Stimulated activated CD4-positive, alpha-beta T cell treated with anti-CD3 and anti-CD28 coated beads, Interleukin-15, amount 100 ng/mL, for 24 hours (primary cell): ENCODE results near the gene CDHR2.

Experiments used
- DNase-seq: peaks from one replicate; pipeline ENCODE4 v3.0.0-alpha.2; 2020

CDHR2 gene

GRCh38 chr5:176643491-176644219 is 94.5 kb downstream of the CDHR2 start:
- no peak for DNase-seq

GRCh38 chr5:176644294-176644693 is 95.2 kb downstream of the CDHR2 start:
- DNase-seq: no peak

DNA sequence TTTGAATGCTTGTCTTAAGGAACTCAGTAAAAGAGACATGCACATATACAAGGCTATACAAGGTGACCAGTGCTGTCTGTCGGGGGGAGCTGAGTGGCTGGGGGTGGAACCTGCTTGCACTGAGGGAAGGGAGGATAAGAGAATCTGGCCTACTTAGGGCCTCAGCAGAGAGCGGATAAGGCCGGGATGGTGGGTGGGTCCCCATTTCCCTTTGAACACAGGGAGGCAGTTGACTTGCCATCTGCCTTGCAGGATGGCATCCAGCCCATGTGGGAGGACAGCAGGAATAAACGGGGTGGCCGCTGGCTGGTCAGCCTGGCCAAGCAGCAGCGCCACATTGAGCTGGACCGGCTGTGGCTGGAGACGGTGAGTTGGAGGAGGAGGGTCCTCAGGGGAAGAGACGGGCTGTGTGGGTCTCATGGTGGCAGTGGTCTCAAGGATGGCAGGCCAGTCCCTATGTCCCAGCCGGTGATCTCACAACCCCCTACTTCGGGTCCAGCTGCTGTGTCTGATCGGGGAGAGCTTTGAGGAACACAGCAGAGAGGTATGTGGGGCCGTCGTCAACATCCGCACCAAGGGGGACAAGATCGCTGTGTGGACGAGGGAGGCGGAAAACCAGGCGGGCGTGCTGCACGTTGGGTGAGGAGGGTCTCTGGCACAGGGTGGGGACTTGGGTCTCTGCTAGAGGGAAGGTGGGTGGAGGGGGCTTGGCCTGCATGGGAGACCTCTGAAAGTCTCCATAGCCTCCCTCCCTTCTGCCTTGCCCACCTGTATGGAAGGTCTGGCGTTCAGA is 95.9 kb downstream of the CDHR2 start:
- no peak for DNase-seq
